ENCODE results near the gene C1orf198.

C1orf198 gene

GRCh38 chr1:230891413-230891812 is 23.1 kb upstream of the C1orf198 start:
- DNase-seq = no peak

- no peak for DNase-seq
Observed at GRCh38 chr1:230884646-230885045, 16.3 kb upstream of the C1orf198 start.

- no peak for DNase-seq
Observed at GRCh38 chr1:230883967-230884366, 15.6 kb upstream of the C1orf198 start.

GRCh38 chr1:230879778-230880177 is 11.5 kb upstream of the C1orf198 start:
- no peak for DNase-seq

- DNase-seq = no peak
Observed at GRCh38 chr1:230878591-230878990, 10.3 kb upstream of the C1orf198 start.

- no peak for DNase-seq
Observed at GRCh38 chr1:230877924-230878590, 9.7 kb upstream of the C1orf198 start.

- DNase-seq = no peak
Observed at GRCh38 chr1:230877146-230877923, 9.0 kb upstream of the C1orf198 start.

- DNase-seq = no peak
Observed at GRCh38 chr1:230876660-230877059, 8.3 kb upstream of the C1orf198 start.

GRCh38 chr1:230875370-230875769 is 7.0 kb upstream of the C1orf198 start:
- no peak for DNase-seq

- DNase-seq = no peak
Observed at GRCh38 chr1:230870916-230871315, 2.6 kb upstream of the C1orf198 start.

- no peak for DNase-seq
Observed at GRCh38 chr1:230869500-230869899, 1.2 kb upstream of the C1orf198 start.

GRCh38 chr1:230868736-230869385 is 540 bp upstream of the C1orf198 start:
- DNase-seq = no peak

- DNase-seq = no peak
Observed at GRCh38 chr1:230867101-230867902, 1.0 kb downstream of the C1orf198 start.

GRCh38 chr1:230866171-230867070 is 1.9 kb downstream of the C1orf198 start:
- no peak for DNase-seq

GRCh38 chr1:230865062-230865817 is 3.1 kb downstream of the C1orf198 start:
- no peak for DNase-seq

GRCh38 chr1:230864441-230864840 is 3.9 kb downstream of the C1orf198 start:
- no peak for DNase-seq

GRCh38 chr1:230863449-230863848 is 4.9 kb downstream of the C1orf198 start:
- DNase-seq = no peak

GRCh38 chr1:230861970-230862595 is 6.2 kb downstream of the C1orf198 start:
- DNase-seq = no peak

- no peak for DNase-seq
Observed at GRCh38 chr1:230861489-230861888, 6.8 kb downstream of the C1orf198 start.

- no peak for DNase-seq
Observed at GRCh38 chr1:230860617-230861384, 7.5 kb downstream of the C1orf198 start.

Measured in activated effector memory CD4-positive, alpha-beta T cell treated with Interleukin-2 at 50 U/mL for 16 hours (primary cell).